Activated gamma-delta T cell treated with anti-CD3 and anti-CD28 coated beads, Interleukin-2, amount 50 U/mL, for 16 hours (primary cell): ENCODE measurements around the gene CHML.
A peak's percentile ranks its signal among the peaks of the same experiment; 100 is the strongest.

Source experiments
- DNase-seq: peaks from one replicate; pipeline ENCODE4 v3.0.0-alpha.2; 2020; ENCODE audit warnings: low read depth

CHML gene

GRCh38 chr1:241645199-241645598, 5.0 kb upstream of the CHML start:
- no peak for DNase-seq

GRCh38 chr1:241644259-241644658, 4.1 kb upstream of the CHML start:
- DNase-seq, result no peak

GRCh38 chr1:241642593-241642944, 2.4 kb upstream of the CHML start:
- no peak for DNase-seq

- no peak for DNase-seq
These were observed 1.8 kb upstream of the CHML start for GRCh38 chr1:241641773-241642592.

GRCh38 chr1:241640867-241641622, 876 bp upstream of the CHML start:
- no peak for DNase-seq

GRCh38 chr1:241639623-241640148, 483 bp downstream of the CHML start:
- peak; percentile 10 for DNase-seq

GRCh38 chr1:241638909-241639622, 1.1 kb downstream of the CHML start:
- no peak for DNase-seq

- DNase-seq, result no peak
These were observed 2.0 kb downstream of the CHML start for GRCh38 chr1:241638099-241638682.

- no peak for DNase-seq
These were observed 2.6 kb downstream of the CHML start for GRCh38 chr1:241637604-241638003.

GRCh38 chr1:241637046-241637590, 3.1 kb downstream of the CHML start:
- DNase-seq, result no peak

- no peak for DNase-seq
These were observed 3.9 kb downstream of the CHML start for GRCh38 chr1:241636291-241636690.

- DNase-seq, result no peak
These were observed 4.5 kb downstream of the CHML start for GRCh38 chr1:241635556-241636152.

- DNase-seq, result no peak
These were observed 7.2 kb downstream of the CHML start for GRCh38 chr1:241632987-241633386.

GRCh38 chr1:241631674-241632073, 8.5 kb downstream of the CHML start:
- DNase-seq, result no peak

GRCh38 chr1:241630899-241631298, 9.3 kb downstream of the CHML start:
- DNase-seq, result no peak

- DNase-seq, result no peak
These were observed 9.7 kb downstream of the CHML start for GRCh38 chr1:241630476-241630875.

- no peak for DNase-seq
These were observed 10.2 kb downstream of the CHML start for GRCh38 chr1:241630005-241630404.

GRCh38 chr1:241627453-241628259, 12.5 kb downstream of the CHML start:
- no peak for DNase-seq

GRCh38 chr1:241624935-241625334, 15.2 kb downstream of the CHML start:
- DNase-seq, result no peak

GRCh38 chr1:241622669-241623068, 17.5 kb downstream of the CHML start:
- no peak for DNase-seq

GRCh38 chr1:241617426-241617825, 22.7 kb downstream of the CHML start:
- DNase-seq, result no peak
